ENCODE data around the gene IMMP2L. TPM values are rescaled to one million over a fixed set of nuclear protein-coding genes. Genes with fewer than 3 reads are reported as not detected.

The IMMP2L gene
- total RNA-seq, 4 donors from 2014 or later: 23.8 to 30.0 (median 27.7) TPM

DNA sequence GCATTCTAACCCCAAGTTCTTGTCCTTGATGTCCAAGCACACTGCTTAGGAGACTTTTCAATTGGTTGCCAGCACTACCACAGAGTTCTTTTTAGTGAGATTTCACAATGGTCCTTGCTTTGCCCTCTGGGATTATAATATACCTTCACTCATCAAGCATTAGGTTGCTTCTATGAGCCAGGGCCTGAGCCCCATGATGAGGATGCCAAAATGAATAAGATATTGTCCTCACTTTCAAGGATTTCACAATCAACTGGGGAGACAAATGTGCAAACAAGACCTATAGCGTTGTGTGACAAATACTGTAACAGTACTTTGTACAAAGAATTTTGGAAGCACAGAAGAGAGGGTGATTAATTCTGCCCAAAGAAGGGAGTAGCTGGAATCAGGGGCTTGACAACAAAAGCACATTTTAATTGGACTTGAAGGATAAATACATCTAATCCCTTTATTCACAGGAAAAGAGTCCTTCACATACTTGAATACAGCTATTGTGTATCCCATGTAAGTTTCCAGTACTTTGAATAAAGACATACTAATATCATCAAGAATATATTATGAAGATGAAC lies 734.9 kb downstream of the IMMP2L start:
- intact Hi-C loops (cut with DNase I): no loop called here
- WGBS, 2 donors: 96 to 98% methylated on average over 1 of the region's 1 CpG
- no peak for TF ChIP-seq POLR2A (IDR thresholded peaks at IDR 0.05)
- TF ChIP-seq, protein P1, sequence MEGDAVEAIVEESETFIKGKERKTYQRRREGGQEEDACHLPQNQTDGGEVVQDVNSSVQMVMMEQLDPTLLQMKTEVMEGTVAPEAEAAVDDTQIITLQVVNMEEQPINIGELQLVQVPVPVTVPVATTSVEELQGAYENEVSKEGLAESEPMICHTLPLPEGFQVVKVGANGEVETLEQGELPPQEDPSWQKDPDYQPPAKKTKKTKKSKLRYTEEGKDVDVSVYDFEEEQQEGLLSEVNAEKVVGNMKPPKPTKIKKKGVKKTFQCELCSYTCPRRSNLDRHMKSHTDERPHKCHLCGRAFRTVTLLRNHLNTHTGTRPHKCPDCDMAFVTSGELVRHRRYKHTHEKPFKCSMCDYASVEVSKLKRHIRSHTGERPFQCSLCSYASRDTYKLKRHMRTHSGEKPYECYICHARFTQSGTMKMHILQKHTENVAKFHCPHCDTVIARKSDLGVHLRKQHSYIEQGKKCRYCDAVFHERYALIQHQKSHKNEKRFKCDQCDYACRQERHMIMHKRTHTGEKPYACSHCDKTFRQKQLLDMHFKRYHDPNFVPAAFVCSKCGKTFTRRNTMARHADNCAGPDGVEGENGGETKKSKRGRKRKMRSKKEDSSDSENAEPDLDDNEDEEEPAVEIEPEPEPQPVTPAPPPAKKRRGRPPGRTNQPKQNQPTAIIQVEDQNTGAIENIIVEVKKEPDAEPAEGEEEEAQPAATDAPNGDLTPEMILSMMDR (IDR thresholded peaks at IDR 0.05): no peak
- no peak overlapping the region for H3K27ac ChIP-seq
- H3K4me1 ChIP-seq: no peaks in the 10 kb centered on the region
- DNase-seq: no peak
- no peaks in the 10 kb centered on the region for H3K9me3 ChIP-seq
- H3K27me3 ChIP-seq: no peaks in the 10 kb centered on the region
- H3K4me3 ChIP-seq (replicated peaks in 1 of 3): no peak overlapping the region
- H3K36me3 ChIP-seq: no peaks in the 10 kb centered on the region

- 75 to 78% methylated on average over 2 of the region's 2 CpGs for WGBS, 2 donors
- no peak for DNase-seq
Observed at GRCh38 chr7:110813986-110814385, 748.3 kb downstream of the IMMP2L start.

GRCh38 chr7:110809832-110810231 lies 752.5 kb downstream of the IMMP2L start:
- no peaks in the 10 kb centered on the region for H3K27me3 ChIP-seq
- intact Hi-C loops (cut with DNase I): no loop called here
- no peak overlapping the region for H3K27ac ChIP-seq
- 96 to 97% methylated on average over 6 of the region's 6 CpGs for WGBS, 2 donors
- no peaks in the 10 kb centered on the region for H3K4me1 ChIP-seq
- TF ChIP-seq, protein P1 (IDR thresholded peaks at IDR 0.05): no peak
- no peak for TF ChIP-seq POLR2A (IDR thresholded peaks at IDR 0.05)
- no peaks in the 10 kb centered on the region for H3K36me3 ChIP-seq
- no peak for DNase-seq
- H3K4me3 ChIP-seq (replicated peaks in 1 of 3): no peak overlapping the region
- H3K9me3 ChIP-seq: no peaks in the 10 kb centered on the region

More at GRCh38 chr7:110813986-110814385, 748.3 kb downstream of the IMMP2L start:
- Histone ChIP-seq H3K9me3 (no peaks in the 10 kb centered on the region), H3K27me3 (no peaks in the 10 kb centered on the region), H3K27ac (no peak overlapping the region), H3K4me1 (no peaks in the 10 kb centered on the region), H3K4me3 (replicated peaks in 1 of 3) (no peak overlapping the region), H3K36me3 (no peaks in the 10 kb centered on the region)
- TF ChIP-seq POLR2A (IDR thresholded peaks at IDR 0.05): no peak
- TF ChIP-seq, protein P1 (IDR thresholded peaks at IDR 0.05): no peak
- intact Hi-C loops (cut with DNase I): no loop called here

DNA sequence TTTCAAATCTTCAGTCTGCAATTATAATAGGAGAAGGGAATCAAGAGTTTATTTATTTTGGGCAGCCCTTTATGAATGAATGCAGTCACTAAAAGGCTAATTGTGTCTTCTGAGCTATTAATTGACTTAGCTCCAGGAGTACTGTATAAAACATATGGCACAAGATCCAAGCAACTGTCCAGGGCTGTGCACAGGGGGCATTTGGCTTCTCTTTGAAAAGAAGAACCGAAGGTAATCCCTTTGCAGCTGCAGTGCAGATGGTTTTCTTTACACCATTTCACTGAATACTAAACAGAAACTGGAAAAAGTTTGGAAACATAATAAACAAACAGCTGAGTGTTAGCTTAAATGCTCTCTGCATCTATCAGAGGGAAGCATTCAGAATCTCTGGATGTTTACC lies 753.9 kb downstream of the IMMP2L start:
- 89 to 91% methylated on average over 1 of the region's 1 CpG for WGBS, 2 donors
- H3K36me3 ChIP-seq: no peaks in the 10 kb centered on the region

GRCh38 chr7:110804501-110804900 lies 757.8 kb downstream of the IMMP2L start:
- no peak for DNase-seq
- no peaks in the 10 kb centered on the region for H3K36me3 ChIP-seq
- no peak overlapping the region for H3K4me3 ChIP-seq (replicated peaks in 1 of 3)
- no peaks in the 10 kb centered on the region for H3K27me3 ChIP-seq
- no peak overlapping the region for H3K27ac ChIP-seq
- no peaks in the 10 kb centered on the region for H3K9me3 ChIP-seq
- intact Hi-C loops (cut with DNase I): no loop called here
- TF ChIP-seq, protein P1 (IDR thresholded peaks at IDR 0.05): no peak
- no peak for TF ChIP-seq POLR2A (IDR thresholded peaks at IDR 0.05)
- WGBS, 2 donors: 80 to 86% methylated on average over 5 of the region's 5 CpGs
- H3K4me1 ChIP-seq: no peaks in the 10 kb centered on the region

More for the DNA sequence above, 753.9 kb downstream of the IMMP2L start:
- intact Hi-C loops (cut with DNase I): no loop called here
- Histone ChIP-seq H3K4me3 (replicated peaks in 1 of 3) (no peak overlapping the region), H3K27ac (no peak overlapping the region), H3K4me1 (no peaks in the 10 kb centered on the region), H3K9me3 (no peaks in the 10 kb centered on the region), H3K27me3 (no peaks in the 10 kb centered on the region)
- no peak for DNase-seq
- TF ChIP-seq POLR2A (IDR thresholded peaks at IDR 0.05): no peak
- TF ChIP-seq, protein P1 (IDR thresholded peaks at IDR 0.05): no peak

Data from thyroid gland (tissue), 4 donors.